ENCODE data around the gene DAAM2.

- no peak for TF ChIP-seq MAX (IDR thresholded peaks at IDR 0.05)
- TF ChIP-seq SP1 (IDR thresholded peaks at IDR 0.05) = no peak
- TF ChIP-seq CTCF (IDR thresholded peaks at IDR 0.05; ENCODE audit: low read depth, low read length, missing input control) = no peak
- TF ChIP-seq ATF3 (IDR thresholded peaks at IDR 0.05) = no peak
- no peak for TF ChIP-seq REST (IDR thresholded peaks at IDR 0.05)
- TF ChIP-seq YY1 (IDR thresholded peaks at IDR 0.05) = no peak
- no peak for TF ChIP-seq GABPA (IDR thresholded peaks at IDR 0.05 in 1 of 2, conservative IDR thresholded peaks at IDR 0.05 in 1 of 2)
- no peak for TF ChIP-seq HNF4A (conservative IDR thresholded peaks at IDR 0.05)
- no peak for TF ChIP-seq TAF1 (conservative IDR thresholded peaks at IDR 0.05)
- no peak for TF ChIP-seq RXRA (IDR thresholded peaks at IDR 0.05)
- TF ChIP-seq FOXA1 (IDR thresholded peaks at IDR 0.05) = no peak
- no peak for TF ChIP-seq JUND (IDR thresholded peaks at IDR 0.05)
Measured at GRCh38 chr6:39843305-39844020, 51.3 kb downstream of the DAAM2 start.

Measured in liver (tissue), 3 donors.